ENCODE results near the gene TUBB1. TPM values are rescaled to one million over a fixed set of nuclear protein-coding genes. Genes with fewer than 3 reads are reported as not detected.

TUBB1 gene
- total and polyA plus RNA-seq, 2 of the 13 experiments (the other 11 are each of a cell fraction or from before 2014, with no cell fraction given): 0.11 to 57.6 TPM

GRCh38 chr20:59005523-59006166 lies 13.6 kb upstream of the TUBB1 start (continued):
- TF ChIP-seq ZBTB7B (CRISPR knock-in tag; IDR thresholded peaks at IDR 0.05): no peak
- TF ChIP-seq THAP9 (CRISPR knock-in tag; IDR thresholded peaks at IDR 0.05; ENCODE audit: borderline replicate concordance): peak; percentile 26; the same call in 1 of the 2 replicates
- no peak for TF ChIP-seq FOSL2 (CRISPR knock-in tag; IDR thresholded peaks at IDR 0.05)
- no peak for TF ChIP-seq ZBTB3 (CRISPR knock-in tag; IDR thresholded peaks at IDR 0.05; ENCODE audit: borderline replicate concordance, low read depth)
- 0 out of 2 replicates have a peak, but pooled peaks have one; percentile 14 for TF ChIP-seq ZNF607 (CRISPR knock-in tag; IDR thresholded peaks at IDR 0.05; ENCODE audit: borderline replicate concordance)
- peak; percentile 51; the same call in 1 of the 2 replicates for TF ChIP-seq ZBTB7A (CRISPR knock-in tag; IDR thresholded peaks at IDR 0.05)
- TF ChIP-seq DMAP1 (CRISPR knock-in tag; IDR thresholded peaks at IDR 0.05): no peak
- peak; percentile 81; the same call in 1 of the 2 replicates for TF ChIP-seq ZNF280B (CRISPR knock-in tag; IDR thresholded peaks at IDR 0.05; ENCODE audit: borderline replicate concordance)
- TF ChIP-seq ZNF547 (CRISPR knock-in tag; IDR thresholded peaks at IDR 0.05): peak; percentile 92
- no peak for TF ChIP-seq TBX2 (CRISPR knock-in tag; IDR thresholded peaks at IDR 0.05; ENCODE audit: borderline replicate concordance)
- peak; percentile 40; the same call in 1 of the 2 replicates for TF ChIP-seq ZNF143 (CRISPR knock-in tag; IDR thresholded peaks at IDR 0.05)
- TF ChIP-seq CSRNP1 (CRISPR knock-in tag; IDR thresholded peaks at IDR 0.05): no peak
- TF ChIP-seq, protein P1, sequence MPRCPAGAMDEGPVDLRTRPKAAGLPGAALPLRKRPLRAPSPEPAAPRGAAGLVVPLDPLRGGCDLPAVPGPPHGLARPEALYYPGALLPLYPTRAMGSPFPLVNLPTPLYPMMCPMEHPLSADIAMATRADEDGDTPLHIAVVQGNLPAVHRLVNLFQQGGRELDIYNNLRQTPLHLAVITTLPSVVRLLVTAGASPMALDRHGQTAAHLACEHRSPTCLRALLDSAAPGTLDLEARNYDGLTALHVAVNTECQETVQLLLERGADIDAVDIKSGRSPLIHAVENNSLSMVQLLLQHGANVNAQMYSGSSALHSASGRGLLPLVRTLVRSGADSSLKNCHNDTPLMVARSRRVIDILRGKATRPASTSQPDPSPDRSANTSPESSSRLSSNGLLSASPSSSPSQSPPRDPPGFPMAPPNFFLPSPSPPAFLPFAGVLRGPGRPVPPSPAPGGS (CRISPR knock-in tag; IDR thresholded peaks at IDR 0.05): peak; percentile 78
- no peak for TF ChIP-seq HNRNPUL1 (IDR thresholded peaks at IDR 0.05; ENCODE audit: low read depth, low read length)
- TF ChIP-seq, protein P2, sequence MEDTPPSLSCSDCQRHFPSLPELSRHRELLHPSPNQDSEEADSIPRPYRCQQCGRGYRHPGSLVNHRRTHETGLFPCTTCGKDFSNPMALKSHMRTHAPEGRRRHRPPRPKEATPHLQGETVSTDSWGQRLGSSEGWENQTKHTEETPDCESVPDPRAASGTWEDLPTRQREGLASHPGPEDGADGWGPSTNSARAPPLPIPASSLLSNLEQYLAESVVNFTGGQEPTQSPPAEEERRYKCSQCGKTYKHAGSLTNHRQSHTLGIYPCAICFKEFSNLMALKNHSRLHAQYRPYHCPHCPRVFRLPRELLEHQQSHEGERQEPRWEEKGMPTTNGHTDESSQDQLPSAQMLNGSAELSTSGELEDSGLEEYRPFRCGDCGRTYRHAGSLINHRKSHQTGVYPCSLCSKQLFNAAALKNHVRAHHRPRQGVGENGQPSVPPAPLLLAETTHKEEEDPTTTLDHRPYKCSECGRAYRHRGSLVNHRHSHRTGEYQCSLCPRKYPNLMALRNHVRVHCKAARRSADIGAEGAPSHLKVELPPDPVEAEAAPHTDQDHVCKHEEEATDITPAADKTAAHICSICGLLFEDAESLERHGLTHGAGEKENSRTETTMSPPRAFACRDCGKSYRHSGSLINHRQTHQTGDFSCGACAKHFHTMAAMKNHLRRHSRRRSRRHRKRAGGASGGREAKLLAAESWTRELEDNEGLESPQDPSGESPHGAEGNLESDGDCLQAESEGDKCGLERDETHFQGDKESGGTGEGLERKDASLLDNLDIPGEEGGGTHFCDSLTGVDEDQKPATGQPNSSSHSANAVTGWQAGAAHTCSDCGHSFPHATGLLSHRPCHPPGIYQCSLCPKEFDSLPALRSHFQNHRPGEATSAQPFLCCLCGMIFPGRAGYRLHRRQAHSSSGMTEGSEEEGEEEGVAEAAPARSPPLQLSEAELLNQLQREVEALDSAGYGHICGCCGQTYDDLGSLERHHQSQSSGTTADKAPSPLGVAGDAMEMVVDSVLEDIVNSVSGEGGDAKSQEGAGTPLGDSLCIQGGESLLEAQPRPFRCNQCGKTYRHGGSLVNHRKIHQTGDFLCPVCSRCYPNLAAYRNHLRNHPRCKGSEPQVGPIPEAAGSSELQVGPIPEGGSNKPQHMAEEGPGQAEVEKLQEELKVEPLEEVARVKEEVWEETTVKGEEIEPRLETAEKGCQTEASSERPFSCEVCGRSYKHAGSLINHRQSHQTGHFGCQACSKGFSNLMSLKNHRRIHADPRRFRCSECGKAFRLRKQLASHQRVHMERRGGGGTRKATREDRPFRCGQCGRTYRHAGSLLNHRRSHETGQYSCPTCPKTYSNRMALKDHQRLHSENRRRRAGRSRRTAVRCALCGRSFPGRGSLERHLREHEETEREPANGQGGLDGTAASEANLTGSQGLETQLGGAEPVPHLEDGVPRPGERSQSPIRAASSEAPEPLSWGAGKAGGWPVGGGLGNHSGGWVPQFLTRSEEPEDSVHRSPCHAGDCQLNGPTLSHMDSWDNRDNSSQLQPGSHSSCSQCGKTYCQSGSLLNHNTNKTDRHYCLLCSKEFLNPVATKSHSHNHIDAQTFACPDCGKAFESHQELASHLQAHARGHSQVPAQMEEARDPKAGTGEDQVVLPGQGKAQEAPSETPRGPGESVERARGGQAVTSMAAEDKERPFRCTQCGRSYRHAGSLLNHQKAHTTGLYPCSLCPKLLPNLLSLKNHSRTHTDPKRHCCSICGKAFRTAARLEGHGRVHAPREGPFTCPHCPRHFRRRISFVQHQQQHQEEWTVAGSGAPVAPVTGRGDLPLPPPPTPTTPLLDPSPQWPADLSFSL (CRISPR knock-in tag; IDR thresholded peaks at IDR 0.05): no peak
